HG03066 (cell line): ENCODE data around the gene PYGM.
"Not testable (repeated sequence)": the region's sequence is repeated elsewhere in the genome, so short reads cannot be mapped to it uniquely, and the experiment has no call there.

Source experiments
- ATAC-seq: cut with Tn5 transposase; IDR thresholded peaks from one replicate; pipeline ENCODE4 v1.9.1; 2021; ENCODE audit warnings: low read depth; ENCODE audit not compliant: unreplicated experiment

PYGM gene

GRCh38 chr11:64720167-64720566 is 39.6 kb downstream of the PYGM start:
- ATAC-seq: no peak

- no peak for ATAC-seq
Measured at GRCh38 chr11:64719406-64719805, 40.4 kb downstream of the PYGM start.

GRCh38 chr11:64718780-64719124 is 41.0 kb downstream of the PYGM start:
- ATAC-seq: no peak

- ATAC-seq: no peak
Measured at GRCh38 chr11:64718084-64718779, 41.5 kb downstream of the PYGM start.

GRCh38 chr11:64717268-64717578 is 42.6 kb downstream of the PYGM start:
- no peak for ATAC-seq

GRCh38 chr11:64716473-64717267 is 43.1 kb downstream of the PYGM start:
- no peak for ATAC-seq

- ATAC-seq: no peak
Measured at GRCh38 chr11:64715756-64716472, 43.9 kb downstream of the PYGM start.

- no peak for ATAC-seq
Measured at GRCh38 chr11:64715110-64715509, 44.7 kb downstream of the PYGM start.

- no peak for ATAC-seq
Measured at GRCh38 chr11:64714666-64715065, 45.1 kb downstream of the PYGM start.

- ATAC-seq: no peak
Measured at GRCh38 chr11:64713781-64714363, 45.9 kb downstream of the PYGM start.

- no peak for ATAC-seq
Measured at GRCh38 chr11:64713016-64713707, 46.6 kb downstream of the PYGM start.

GRCh38 chr11:64712430-64713015 is 47.3 kb downstream of the PYGM start:
- no peak for ATAC-seq

- no peak for ATAC-seq
Measured at GRCh38 chr11:64711956-64712362, 47.8 kb downstream of the PYGM start.

GRCh38 chr11:64711138-64711955 is 48.4 kb downstream of the PYGM start:
- ATAC-seq: no peak

- ATAC-seq: no peak
Measured at GRCh38 chr11:64710418-64711137, 49.2 kb downstream of the PYGM start.

GRCh38 chr11:64705501-64705900 is 54.3 kb downstream of the PYGM start:
- no peak for ATAC-seq

GRCh38 chr11:64703048-64703447 is 56.7 kb downstream of the PYGM start:
- no peak for ATAC-seq

GRCh38 chr11:64701956-64702355 is 57.8 kb downstream of the PYGM start:
- ATAC-seq: not testable (repeated sequence)

GRCh38 chr11:64698427-64698826 is 61.3 kb downstream of the PYGM start:
- ATAC-seq: no peak
